A549 (cell line): Measurements from ENCODE around the gene IL12A.

ENCODE experiments used
- BHLHE40 ChIP-seq: IDR thresholded peaks from 2 replicates; pipeline ENCODE4 v1.6.1; 2012; ENCODE audit warnings: low read depth, low read length, inconsistent platforms
- CEBPB ChIP-seq, 2 experiments: fragments of >200 bp in 1 of 2; sonication (Bioruptor Twin) in 1 of 2; formaldehyde crosslinking in 1 of 2; IDR thresholded peaks; 2 replicates each; pipeline ENCODE4 v1.6.1; 2012 to 2016
- CHD2 ChIP-seq: fragments of 150-350 bp; IDR thresholded peaks from 2 replicates; pipeline ENCODE4 v1.6.1; 2014; ENCODE audit warnings: low read length; ENCODE audit not compliant: partially characterized antibody
- CTCF ChIP-seq: fragments of >200 bp; sonication (Bioruptor Twin); formaldehyde crosslinking; IDR thresholded peaks from 3 replicates; pipeline ENCODE4 v1.5.1; 2016
- E2F6 ChIP-seq: IDR thresholded peaks from 2 replicates; pipeline ENCODE4 v1.6.1; 2012; ENCODE audit warnings: low read depth, borderline replicate concordance
- EP300 ChIP-seq, 2 experiments: fragments of >200 bp; sonication (Bioruptor Twin); formaldehyde crosslinking; IDR thresholded peaks; 2 replicates in 1 of 2; 3 replicates in 1 of 2; pipeline ENCODE4 v1.6.1; 2016 to 2017
- MAX ChIP-seq: IDR thresholded peaks from 2 replicates; pipeline ENCODE4 v1.6.1; 2012
- POLR2A ChIP-seq: IDR thresholded peaks from 2 replicates; pipeline ENCODE4 v1.6.1; 2012; ENCODE audit warnings: mild to moderate bottlenecking, low read length
- TF ChIP-seq, protein P1 (sequence below): fragments of 200-600 bp; sonication (generic); IDR thresholded peaks from 2 replicates; pipeline ENCODE4 v1.6.1; 2016; ENCODE audit warnings: antibody characterized with exemption, mild to moderate bottlenecking, moderate library complexity
- TF ChIP-seq, protein P2 (sequence below): fragments of 250-450 bp; sonication (Bioruptor Pico); IDR thresholded peaks from 2 replicates; pipeline ENCODE4 v1.5.0; 2021; ENCODE audit warnings: mild to moderate bottlenecking, moderate library complexity, borderline replicate concordance

DNA sequence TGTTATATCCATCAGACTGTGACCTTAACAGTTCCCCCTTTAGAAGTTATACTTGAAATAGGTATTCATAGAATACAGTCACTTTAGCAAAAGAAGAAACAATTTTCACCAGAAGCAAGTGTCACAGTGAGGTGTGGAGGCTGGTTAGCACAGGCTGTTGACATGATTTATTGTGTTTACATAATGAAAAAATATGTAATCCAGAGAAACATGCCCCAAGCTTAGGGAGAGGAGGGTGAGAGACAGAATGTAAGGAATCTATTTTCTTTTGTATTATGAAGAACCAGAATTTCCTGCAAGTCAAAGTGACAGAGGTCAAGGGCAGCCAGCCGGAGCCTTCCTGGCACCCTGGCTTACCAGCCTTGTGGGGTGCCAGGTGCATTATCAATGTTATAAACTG, 4.0 kb downstream of the IL12A start:
- TF ChIP-seq, protein P1, sequence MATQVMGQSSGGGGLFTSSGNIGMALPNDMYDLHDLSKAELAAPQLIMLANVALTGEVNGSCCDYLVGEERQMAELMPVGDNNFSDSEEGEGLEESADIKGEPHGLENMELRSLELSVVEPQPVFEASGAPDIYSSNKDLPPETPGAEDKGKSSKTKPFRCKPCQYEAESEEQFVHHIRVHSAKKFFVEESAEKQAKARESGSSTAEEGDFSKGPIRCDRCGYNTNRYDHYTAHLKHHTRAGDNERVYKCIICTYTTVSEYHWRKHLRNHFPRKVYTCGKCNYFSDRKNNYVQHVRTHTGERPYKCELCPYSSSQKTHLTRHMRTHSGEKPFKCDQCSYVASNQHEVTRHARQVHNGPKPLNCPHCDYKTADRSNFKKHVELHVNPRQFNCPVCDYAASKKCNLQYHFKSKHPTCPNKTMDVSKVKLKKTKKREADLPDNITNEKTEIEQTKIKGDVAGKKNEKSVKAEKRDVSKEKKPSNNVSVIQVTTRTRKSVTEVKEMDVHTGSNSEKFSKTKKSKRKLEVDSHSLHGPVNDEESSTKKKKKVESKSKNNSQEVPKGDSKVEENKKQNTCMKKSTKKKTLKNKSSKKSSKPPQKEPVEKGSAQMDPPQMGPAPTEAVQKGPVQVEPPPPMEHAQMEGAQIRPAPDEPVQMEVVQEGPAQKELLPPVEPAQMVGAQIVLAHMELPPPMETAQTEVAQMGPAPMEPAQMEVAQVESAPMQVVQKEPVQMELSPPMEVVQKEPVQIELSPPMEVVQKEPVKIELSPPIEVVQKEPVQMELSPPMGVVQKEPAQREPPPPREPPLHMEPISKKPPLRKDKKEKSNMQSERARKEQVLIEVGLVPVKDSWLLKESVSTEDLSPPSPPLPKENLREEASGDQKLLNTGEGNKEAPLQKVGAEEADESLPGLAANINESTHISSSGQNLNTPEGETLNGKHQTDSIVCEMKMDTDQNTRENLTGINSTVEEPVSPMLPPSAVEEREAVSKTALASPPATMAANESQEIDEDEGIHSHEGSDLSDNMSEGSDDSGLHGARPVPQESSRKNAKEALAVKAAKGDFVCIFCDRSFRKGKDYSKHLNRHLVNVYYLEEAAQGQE, result no peak
- no peak for TF ChIP-seq CTCF
- TF ChIP-seq, protein P2, sequence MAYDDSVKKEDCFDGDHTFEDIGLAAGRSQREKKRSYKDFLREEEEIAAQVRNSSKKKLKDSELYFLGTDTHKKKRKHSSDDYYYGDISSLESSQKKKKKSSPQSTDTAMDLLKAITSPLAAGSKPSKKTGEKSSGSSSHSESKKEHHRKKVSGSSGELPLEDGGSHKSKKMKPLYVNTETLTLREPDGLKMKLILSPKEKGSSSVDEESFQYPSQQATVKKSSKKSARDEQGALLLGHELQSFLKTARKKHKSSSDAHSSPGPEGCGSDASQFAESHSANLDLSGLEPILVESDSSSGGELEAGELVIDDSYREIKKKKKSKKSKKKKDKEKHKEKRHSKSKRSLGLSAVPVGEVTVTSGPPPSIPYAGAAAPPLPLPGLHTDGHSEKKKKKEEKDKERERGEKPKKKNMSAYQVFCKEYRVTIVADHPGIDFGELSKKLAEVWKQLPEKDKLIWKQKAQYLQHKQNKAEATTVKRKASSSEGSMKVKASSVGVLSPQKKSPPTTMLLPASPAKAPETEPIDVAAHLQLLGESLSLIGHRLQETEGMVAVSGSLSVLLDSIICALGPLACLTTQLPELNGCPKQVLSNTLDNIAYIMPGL (CRISPR knock-in tag), result no peak
- no peak for TF ChIP-seq EP300 (IDR thresholded peaks at IDR 0.05)
- TF ChIP-seq MAX, result no peak
- no peak for TF ChIP-seq CHD2
- no peak for TF ChIP-seq BHLHE40
- no peak for TF ChIP-seq POLR2A
- no peak for TF ChIP-seq CEBPB (IDR thresholded peaks at IDR 0.05)
- no peak for TF ChIP-seq E2F6
